ENCODE measurements around the gene TEF. TPM values are rescaled to one million over a fixed set of nuclear protein-coding genes. Genes with fewer than 3 reads are reported as not detected.
"Not testable (repeated sequence)": the region's sequence is repeated elsewhere in the genome, so short reads cannot be mapped to it uniquely, and the experiment has no call there.

The TEF gene
- total RNA-seq, 1 experiment from 2014 or later, result 4.9 TPM

DNA sequence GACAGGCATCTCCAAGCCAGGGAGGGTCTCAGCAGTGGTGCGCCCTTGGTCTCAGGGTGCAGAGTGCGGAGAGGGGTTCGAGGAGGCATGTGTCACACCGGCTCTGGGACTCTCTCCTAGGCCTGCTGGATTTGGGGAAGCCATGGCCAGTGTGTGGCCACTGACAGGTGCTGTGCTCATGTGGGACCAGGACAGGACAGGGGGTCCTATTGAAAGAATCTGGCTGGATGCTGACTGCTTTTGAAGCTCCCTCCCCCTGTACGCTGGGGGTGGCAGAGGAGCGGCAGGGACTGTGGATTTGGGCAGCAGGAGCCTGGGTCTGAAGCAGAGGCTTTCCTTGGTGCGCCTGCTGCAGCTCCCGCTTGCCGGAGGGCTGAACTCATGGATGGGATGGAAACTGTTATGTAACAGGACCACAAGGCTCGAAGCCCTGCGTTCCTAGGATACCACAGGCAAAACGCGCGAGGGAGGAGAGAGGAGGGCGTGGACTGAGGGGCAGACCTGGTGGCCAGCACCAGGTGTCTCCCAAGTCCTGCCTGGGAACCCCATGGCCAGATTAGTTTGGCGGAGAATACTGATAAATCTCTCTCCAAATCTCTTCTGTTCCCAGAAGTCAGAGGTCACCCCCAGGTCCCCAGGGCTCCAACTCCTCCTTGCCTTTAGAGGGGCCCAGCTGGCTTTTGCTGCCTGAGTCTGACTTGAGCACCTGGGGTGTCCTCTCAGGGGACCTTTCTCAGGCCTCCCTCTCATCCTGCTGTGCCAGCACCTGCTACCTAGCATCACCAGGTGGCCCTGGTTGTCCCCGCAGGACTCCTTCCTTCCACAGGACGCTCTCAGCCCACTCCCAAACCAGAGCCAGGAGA, 13.8 kb upstream of the TEF start:
- in situ Hi-C loops (cut with HindIII; ENCODE audit: low pct_unique_long_range_greater_than_20kb, low sequenced_read_pairs), result no loop called here
- DNase-seq (ENCODE audit: low read depth, low spot score), result no peak

DNA sequence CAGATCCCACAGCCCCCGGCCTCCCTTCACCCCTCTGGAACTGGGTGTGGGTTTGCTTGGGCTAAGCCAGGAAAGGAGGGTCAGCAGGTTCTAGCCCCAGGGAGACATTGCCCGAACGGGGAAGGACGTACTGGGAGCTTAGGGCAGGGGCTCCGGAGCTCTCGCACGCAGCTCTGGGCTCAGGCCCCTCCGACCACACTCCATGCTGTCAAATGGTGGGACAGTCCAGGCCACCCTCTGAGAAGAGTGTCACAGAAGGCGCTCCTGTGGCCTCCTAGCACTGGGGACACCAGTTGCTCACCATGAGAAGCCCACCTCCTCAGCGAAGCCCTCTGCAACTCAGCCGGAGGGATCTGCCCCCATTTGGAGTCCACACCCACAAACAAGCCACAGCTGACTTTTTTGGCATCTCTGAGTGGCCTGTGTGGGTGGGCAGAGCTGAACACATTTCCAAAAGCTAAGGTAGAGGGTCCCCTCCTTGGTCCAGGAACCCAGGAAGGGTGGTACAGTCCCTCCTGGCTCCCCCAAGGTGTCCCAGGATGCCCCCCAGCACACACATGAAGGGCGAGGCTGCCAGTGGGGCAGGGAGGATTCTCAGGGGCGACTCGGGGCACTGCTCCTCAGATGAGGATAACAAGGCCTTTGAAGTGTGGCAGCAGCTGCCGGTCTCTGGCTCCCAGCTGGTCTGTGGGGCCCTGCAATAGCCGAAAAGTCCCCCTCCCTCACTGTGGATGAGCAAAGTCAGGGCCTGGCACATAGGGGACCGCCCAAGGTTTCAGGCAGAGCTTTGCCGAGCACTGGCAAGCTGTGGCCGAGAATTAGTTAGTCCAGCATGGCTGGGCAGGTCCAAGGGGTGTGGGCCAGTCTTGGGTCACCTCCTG, 13.0 kb upstream of the TEF start:
- in situ Hi-C loops (cut with HindIII; ENCODE audit: low pct_unique_long_range_greater_than_20kb, low sequenced_read_pairs), result no loop called here
- no peak for DNase-seq (ENCODE audit: low read depth, low spot score)

DNA sequence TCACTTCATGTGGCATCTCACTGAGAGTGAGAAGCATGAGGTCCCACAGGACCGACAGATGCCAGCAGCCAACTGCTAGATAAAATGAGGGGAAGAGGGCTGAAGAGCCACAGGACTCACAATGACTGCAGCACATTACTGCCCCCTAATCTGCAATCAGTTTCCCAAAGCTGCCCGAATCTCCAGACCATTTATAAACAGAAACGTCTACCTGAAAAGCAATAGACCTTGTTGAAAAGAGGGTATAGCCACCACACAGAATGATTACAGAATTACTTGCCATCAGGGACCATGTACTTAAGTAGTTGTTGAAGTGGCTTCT, 12.4 kb upstream of the TEF start:
- in situ Hi-C loops (cut with HindIII; ENCODE audit: low pct_unique_long_range_greater_than_20kb, low sequenced_read_pairs), result no loop called here
- no peak for DNase-seq (ENCODE audit: low read depth, low spot score)

DNA sequence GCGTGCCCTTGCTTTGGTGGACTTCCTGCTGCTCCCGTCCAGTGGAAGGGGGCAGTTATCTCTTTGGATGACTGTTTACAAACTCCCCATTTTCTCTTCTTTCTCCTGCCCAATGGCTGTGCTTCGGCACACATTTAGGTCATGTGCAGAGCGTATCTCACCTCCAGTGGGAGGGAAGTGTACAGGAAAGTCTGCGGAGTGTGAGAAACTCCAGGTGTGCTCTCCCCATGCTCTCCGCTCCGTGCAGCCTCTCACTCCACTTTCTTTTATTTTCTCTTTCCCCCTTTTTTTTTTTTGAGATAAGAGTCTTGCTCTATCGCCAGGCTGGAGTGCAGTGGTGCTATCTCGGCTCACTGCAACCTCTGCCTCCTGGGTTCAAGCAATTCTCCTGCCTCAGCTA, 11.9 kb upstream of the TEF start:
- DNase-seq (ENCODE audit: low read depth, low spot score), result no peak

DNA sequence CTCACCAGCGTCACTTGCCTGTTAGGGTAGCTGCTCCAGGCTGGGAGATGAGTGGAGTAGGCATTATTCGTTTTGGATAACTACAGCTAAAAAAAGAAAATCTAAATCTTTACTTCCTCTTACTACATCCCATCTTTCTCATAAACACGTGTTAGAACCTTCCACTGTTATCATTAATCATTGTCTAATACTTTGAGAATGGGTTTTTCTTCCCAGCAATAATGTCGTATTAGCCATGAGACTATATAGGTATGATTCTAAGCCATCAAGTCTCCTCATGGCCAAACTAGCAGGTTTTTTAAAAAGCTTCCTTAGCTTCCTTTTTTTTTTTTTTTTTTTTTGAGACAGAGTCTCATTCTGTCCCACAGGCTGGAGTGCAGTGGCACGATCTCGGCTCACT, 3.9 kb upstream of the TEF start:
- in situ Hi-C loops (cut with HindIII; ENCODE audit: low pct_unique_long_range_greater_than_20kb, low sequenced_read_pairs), result no loop called here
- DNase-seq (ENCODE audit: low read depth, low spot score), result no peak

More for the DNA sequence above, 11.9 kb upstream of the TEF start:
- in situ Hi-C loops (cut with HindIII; ENCODE audit: low pct_unique_long_range_greater_than_20kb, low sequenced_read_pairs), result no loop called here

DNA sequence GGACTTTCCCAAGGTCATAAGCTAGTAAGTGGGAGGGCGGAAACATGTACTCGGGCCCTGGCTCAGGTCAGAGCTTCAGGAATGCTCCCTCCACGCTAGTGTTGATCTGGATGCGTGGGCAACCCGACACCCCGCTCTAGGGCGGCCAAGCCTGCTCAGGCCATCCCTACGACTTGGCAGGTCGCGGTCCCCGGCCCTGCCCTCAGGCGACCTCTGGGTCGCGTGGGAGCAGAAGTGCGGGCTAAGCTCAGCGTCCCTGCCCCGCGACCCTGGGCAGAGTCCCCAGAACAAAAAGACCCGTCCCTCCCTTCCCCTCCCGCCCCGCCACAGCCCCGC, 781 bp upstream of the TEF start:
- no peak for DNase-seq (ENCODE audit: low read depth, low spot score)
- in situ Hi-C loops (cut with HindIII; ENCODE audit: low pct_unique_long_range_greater_than_20kb, low sequenced_read_pairs), result no loop called here

DNA sequence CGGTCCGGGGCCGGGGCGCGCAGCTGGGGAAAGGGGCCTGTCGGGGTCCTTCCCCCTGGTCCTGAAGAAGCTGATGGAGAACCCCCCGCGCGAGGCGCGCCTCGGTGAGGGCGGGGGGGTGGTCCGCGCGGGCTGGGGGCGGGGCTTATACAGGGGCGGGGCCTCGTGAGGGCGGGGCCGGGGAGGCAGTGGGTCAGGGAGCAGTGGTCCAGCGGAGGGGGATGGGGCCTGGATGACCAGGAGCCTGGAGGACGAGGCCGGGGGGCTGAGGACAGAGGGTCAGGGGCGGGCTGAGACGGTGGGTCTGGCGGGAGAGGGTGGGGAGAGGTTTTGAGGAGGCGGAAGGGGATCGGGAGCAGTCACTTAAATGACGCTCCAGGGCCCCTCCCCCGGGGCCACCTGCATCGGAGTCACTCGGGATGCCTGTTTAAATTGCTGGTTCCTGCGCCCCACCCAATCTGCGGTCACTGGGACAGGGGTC, 396 bp downstream of the TEF start:
- in situ Hi-C loops (cut with HindIII; ENCODE audit: low pct_unique_long_range_greater_than_20kb, low sequenced_read_pairs), result no loop called here
- peak; percentile 39 for DNase-seq (ENCODE audit: low read depth, low spot score)

DNA sequence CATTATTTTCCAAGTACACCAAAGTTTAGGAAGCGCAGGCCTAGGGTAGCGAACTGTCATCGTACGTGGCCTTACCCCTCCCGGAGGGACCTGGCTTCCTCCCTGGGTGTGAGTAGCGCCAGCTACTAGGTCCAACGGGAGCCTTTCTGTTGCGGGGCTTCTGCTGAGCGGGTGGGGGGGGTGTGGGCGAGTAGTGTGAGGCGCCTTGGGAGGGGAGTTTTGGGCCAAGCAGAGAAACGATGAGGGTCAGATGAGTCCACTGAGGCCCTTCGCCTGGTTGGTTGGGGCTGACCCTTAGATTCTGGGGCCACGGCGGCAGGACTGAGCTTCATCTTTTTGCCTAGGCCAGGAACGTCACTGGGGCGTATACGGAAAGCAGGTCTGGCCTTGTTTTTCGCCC, 868 bp downstream of the TEF start:
- in situ Hi-C loops (cut with HindIII; ENCODE audit: low pct_unique_long_range_greater_than_20kb, low sequenced_read_pairs), result no loop called here

DNA sequence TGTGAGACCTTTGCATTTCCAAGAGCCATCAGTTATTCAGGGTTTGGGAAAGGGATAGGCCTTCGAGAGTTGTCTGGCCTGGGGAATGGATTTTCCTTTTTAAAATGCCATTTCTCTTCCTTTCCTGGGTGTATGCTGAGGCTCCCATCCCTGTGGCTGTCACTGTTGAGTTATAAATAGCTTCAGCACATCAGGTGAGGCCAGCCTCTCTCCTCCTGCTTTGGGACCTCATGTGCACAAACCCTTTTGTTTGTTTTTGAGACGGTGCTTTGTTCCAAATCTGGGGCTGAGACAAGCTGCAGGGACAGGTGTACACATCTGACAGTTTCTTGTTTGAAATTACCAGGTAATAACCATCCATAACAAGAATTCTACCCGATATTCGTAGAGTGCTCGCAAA, 1.3 kb downstream of the TEF start:
- DNase-seq (ENCODE audit: low read depth, low spot score), result no peak
- in situ Hi-C loops (cut with HindIII; ENCODE audit: low pct_unique_long_range_greater_than_20kb, low sequenced_read_pairs), result no loop called here

More for the DNA sequence above, 868 bp downstream of the TEF start:
- no peak for DNase-seq (ENCODE audit: low read depth, low spot score)

DNA sequence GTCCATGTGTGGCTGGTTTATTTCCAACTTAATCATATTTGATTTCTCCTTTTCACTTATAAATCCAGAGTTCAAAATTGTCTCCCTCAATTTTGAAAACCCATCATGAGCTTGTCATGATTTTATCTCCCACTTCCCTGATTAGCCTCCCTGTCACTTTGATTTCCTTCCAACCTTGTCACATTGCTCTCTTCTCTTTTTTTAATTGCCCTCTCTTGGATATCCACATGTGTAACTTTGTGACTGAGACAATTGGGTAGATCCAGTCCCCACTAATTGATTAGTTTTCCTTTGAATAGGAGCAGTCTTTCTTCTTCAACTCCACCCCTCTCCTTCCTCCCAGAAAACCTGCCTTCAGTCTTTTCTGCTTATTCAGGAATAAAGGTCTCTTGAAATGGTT, 2.4 kb downstream of the TEF start:
- DNase-seq (ENCODE audit: low read depth, low spot score), result no peak
- in situ Hi-C loops (cut with HindIII; ENCODE audit: low pct_unique_long_range_greater_than_20kb, low sequenced_read_pairs), result no loop called here

DNA sequence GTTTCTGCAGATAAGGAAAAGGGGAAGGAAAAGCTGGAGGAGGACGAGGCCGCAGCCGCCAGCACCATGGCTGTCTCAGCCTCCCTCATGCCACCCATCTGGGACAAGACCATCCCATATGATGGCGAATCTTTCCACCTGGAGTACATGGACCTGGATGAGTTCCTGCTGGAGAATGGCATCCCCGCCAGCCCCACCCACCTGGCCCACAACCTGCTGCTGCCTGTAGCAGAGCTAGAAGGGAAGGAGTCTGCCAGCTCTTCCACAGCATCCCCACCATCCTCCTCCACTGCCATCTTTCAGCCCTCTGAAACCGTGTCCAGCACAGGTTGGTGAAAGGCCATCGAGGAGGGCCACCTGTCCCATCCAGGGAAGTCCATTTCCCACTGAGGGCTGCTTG, 5.6 kb downstream of the TEF start:
- in situ Hi-C loops (cut with HindIII; ENCODE audit: low pct_unique_long_range_greater_than_20kb, low sequenced_read_pairs), result no loop called here
- DNase-seq (ENCODE audit: low read depth, low spot score), result no peak

DNA sequence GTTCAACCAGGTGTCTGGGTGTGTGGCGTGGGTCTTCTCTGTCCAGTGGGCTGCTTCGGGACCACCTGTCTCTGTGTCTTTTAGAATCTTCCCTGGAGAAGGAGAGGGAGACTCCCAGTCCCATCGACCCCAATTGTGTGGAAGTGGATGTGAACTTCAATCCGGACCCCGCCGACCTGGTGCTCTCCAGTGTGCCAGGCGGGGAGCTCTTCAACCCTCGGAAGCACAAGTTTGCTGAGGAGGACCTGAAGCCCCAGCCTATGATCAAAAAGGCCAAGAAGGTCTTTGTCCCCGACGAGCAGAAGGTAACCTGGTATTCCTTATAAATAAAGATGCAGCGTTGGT, 12.2 kb downstream of the TEF start:
- in situ Hi-C loops (cut with HindIII; ENCODE audit: low pct_unique_long_range_greater_than_20kb, low sequenced_read_pairs), result no loop called here
- DNase-seq (ENCODE audit: low read depth, low spot score), result no peak

DNA sequence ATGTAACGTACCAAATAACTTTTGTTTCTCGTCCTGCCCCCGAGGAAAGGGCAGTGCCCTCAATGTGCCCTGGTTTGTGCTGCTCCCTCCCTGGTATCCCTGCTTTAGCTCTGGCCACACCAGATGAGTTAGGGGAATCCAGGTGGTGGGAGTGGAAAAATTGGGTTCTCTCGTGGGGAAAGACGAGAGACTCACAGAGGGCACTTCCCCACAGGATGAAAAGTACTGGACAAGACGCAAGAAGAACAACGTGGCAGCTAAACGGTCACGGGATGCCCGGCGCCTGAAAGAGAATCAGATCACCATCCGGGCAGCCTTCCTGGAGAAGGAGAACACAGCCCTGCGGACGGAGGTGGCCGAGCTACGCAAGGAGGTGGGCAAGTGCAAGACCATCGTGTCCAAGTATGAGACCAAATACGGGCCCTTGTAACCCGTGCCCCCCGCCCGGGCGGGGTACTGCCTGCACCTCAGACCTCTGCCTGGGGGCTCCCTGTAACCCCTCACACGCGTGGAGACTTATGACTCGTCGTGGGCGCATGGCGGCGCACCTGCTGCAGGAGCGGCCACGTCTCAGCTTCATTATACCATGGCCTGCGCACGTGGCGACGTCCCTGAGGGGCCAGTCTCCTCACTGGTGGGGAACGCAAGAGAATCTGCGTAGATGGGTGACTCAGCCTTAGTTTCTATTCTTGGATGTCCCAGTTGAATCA, 13.9 kb downstream of the TEF start:
- no peak for DNase-seq (ENCODE audit: low read depth, low spot score)
- in situ Hi-C loops (cut with HindIII; ENCODE audit: low pct_unique_long_range_greater_than_20kb, low sequenced_read_pairs), result no loop called here

DNA sequence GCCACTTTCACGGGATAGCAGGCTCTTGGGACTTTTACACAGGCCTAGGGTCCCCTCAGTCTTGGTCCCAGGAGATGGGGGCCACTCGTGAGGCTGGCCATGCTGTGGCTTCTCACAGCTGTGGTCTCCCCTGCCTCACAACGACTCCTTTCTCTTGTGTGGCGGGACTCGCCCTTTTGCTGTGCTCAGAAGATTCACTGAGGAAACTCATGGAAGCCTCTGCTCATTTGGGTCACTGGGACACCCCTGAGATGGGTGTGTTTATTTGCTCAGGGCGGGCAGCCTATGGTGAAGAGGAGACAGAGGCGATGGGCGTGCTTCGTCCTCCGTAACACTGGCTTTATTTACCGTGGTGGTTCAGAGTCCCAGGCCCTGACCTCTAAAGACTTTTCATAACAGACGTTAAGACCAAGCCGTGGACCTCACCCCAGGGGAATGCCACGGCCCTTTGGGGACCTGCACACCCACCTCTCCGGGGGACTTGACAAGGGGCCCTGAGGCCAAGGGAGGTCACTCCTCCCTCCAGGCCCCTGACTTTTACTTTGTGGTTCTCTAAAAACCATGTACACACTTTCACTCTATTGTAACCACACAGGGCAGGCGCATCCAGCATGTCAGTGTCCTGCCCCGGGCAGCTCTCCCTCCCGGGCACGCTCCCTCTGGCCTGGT, 15.5 kb downstream of the TEF start:
- in situ Hi-C loops (cut with HindIII; ENCODE audit: low pct_unique_long_range_greater_than_20kb, low sequenced_read_pairs), result no loop called here
- no peak for DNase-seq (ENCODE audit: low read depth, low spot score)

DNA sequence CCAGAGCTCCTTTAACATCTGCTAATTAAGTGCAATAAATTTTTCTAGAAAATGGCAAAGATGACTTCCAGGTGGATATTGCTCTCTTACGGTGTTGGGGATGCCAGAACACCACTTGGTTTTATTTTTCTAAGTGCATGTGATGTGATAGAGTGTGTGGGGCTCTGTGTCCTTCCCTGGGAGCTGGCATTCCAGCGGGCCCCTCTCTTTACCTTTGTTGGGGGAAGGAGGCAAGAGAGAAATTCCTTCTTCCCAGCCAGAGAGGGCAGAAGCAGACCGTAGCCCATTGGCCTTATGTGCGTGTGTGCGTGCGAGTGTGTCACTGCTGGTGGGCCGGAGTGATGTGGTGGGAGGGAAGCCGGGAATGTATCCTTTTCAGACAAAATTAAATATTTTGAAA, 17.2 kb downstream of the TEF start:
- in situ Hi-C loops (cut with HindIII; ENCODE audit: low pct_unique_long_range_greater_than_20kb, low sequenced_read_pairs), result no loop called here
- DNase-seq (ENCODE audit: low read depth, low spot score), result no peak

DNA sequence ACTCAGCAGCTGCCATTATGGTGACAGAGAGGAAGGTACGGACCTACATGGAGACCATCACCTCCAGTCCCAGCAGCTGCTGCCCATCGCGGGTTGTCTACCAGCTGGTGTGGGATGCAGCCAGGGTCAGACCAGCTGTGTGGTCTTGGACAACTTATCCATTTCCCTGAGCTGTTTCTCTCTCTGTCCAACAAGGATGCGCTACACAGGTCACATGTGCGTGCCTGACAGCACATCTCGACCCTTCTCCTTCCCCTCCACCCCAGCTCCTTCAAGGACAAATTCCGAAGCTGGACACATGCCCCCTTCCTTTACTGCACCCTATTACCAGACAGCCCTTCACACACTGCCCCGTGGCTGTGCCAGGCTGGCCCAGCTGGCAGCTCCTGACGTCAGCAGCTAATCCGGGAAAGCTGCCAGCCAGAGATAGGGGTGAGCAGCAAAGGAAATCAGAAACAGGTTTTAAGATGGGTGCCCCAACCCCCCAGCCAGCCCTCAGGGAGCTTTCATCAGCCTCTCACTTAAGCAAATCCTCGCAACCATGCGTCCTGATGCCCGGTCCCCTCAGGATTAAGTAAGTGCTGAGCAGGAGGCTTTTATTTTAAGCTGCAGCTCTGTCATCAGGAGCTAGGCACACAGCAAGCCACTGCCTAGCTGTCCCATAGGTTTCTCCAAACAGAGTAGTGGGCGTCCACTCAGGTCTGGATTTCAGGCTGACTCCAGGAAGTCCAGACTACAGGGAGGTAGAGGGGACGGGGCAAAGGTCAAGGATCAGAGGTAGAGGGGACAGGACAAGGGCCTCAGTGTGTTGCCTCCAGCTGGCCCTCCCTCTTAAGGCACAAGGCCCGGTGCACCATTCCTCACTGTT, 20.3 kb downstream of the TEF start:
- DNase-seq (ENCODE audit: low read depth, low spot score), result peak; percentile 55
- in situ Hi-C loops (cut with HindIII; ENCODE audit: low pct_unique_long_range_greater_than_20kb, low sequenced_read_pairs), result no loop called here

DNA sequence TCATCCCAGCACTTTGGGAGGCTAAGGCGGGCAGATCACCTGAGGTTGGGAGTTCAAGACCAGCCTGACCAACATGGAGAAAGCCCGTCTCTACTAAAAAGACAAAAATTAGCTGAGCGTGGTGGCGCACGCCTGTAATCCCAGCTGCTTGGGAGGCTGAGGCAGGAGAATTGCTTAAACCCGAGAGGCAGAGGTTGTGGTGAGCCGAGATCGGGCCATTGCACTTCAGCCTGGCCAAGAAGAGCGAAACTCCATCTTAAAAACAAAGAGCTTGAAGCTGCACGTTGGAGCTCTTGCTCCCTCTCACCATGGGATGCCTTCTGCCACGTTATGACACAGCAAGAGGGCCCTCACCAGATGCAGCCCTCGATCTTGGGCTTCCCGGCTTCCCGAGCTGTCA, 21.1 kb downstream of the TEF start:
- not testable (repeated sequence) for DNase-seq (ENCODE audit: low read depth, low spot score)

More for the DNA sequence above, 21.1 kb downstream of the TEF start:
- in situ Hi-C loops (cut with HindIII; ENCODE audit: low pct_unique_long_range_greater_than_20kb, low sequenced_read_pairs), result not testable (repeated sequence)
